HG02642 (cell line): ENCODE data around the gene GPR108.

Experiments
- ATAC-seq: cut with Tn5 transposase; IDR thresholded peaks from one replicate; pipeline ENCODE4 v1.9.1; 2021; ENCODE audit warnings: mild to moderate bottlenecking; ENCODE audit not compliant: unreplicated experiment, poor library complexity

The GPR108 gene

DNA sequence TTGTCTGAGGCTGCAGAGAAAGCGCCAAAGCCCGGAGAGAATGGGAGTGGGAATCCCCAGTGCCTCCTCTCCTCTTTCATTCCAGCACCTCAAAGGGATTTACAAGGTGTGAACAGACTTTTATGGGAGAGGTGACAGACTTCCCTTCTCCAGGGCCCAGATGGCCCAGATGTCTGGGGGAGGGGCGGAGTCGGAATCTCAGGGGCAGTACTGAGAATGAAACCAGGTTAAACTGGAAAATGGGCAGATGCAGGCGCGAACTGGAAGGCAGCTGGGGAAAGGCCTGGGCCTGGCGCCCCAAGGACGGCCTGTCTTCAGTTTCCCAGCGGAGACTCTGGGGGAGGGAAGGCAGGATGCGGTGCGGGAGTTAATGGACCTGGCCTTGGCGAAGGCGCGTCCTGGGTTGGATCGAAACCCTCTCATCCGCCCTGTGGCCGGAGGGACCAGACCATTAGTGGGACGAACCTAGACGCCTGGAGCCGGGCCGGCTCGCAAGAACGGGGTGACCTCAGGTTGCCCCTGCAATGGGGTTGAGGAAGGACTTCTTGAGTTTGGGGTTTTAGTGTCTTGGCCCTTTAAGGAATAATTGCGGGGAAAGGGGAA lies 1.5 kb upstream of the GPR108 start:
- ATAC-seq = no peak

DNA sequence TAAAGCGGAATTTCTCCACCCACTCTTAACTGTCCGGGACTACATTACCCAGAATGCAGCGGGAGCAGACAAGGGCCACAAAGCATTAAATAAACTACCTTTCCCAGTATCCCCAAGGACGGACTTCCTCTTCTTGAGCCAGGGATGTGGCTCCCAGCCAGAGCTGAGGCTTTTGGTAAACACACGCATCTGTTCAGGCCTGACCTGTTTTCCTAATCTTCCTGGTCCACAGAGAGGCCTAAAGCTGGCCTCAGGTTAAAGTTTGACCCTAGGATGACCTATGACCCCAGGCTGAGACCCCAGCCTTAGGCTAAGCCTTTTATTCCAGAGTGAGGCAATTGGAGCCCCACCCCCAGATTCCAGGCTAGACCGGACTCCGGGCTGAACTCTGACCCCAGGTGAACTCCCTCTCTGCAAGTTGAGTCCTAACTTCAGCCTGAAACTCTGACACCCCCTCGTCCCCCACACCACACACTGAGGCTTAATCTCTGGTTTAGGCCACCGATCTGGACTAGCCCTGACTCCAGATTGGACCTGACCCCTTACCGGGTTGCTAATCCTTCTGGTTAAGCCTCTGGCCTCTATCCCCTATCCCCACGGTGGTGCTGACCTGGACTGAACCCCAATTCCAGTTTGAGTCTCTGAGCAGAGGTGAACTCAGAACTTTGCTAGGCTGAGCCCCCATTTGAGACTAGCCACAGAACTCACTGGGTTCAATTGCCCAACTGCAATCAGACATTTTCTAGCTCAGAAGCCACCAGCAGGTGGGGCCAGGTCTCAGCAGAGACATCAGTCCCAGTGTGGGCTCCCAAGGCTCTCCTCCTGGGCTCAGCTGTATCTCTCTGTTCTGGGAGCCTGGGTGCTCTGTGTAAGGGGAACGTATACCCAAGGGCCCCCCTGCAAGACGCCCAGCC lies 750 bp upstream of the GPR108 start:
- peak; percentile 4 for ATAC-seq

DNA sequence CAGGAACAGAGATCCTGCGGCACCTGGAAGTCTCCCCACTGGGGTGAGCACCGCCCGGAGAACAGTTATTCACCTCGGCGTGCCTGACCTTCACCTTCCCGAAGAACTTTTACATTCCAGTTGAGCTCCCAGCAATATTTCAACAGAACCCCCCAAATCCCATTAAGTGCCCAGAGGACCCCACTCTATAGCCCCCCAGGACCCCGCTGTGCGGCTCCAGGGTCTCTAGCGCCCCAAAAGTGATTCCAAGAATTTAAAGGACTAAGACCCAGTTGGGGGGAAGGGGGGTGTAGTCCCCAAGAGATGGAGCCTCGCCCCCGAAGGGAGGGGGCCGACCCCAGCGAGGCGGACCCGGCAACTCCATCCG lies 480 bp downstream of the GPR108 start:
- ATAC-seq = no peak

DNA sequence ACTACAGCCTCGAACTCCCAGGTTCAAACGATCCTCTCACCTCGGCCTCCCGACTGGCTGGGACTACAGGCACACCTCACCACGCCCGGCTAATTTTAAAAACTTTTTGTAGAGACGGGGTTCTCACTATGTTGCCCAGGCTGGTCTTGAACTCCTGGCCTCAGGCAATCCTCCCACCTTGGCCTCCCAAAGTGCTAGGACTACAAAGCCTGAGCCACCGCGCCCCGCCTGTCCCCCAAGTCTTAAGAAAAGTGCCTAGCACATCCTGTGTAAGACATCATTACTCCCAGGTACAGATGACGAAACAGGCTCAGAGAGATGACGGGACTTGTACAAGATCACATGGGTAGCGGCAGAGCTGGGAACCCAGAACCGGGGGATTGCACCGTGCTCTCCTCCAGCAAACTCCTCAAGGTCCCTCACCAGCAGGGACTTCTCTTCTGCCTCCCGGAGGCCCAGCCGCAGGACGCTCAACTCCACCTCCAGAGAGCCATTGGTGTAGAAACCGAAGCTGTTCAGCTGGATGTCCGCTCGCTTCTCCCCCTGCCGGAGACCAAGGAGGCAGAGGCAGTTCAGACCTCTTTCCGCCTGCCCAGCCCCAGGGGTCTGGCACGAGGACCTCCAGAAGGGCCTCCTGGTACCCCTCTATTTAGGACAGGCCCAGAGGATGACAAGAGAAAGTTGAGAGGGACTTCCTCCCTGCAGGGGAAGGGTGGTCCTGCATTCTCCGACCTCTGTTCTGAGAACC lies 1.0 kb downstream of the GPR108 start:
- no peak for ATAC-seq

DNA sequence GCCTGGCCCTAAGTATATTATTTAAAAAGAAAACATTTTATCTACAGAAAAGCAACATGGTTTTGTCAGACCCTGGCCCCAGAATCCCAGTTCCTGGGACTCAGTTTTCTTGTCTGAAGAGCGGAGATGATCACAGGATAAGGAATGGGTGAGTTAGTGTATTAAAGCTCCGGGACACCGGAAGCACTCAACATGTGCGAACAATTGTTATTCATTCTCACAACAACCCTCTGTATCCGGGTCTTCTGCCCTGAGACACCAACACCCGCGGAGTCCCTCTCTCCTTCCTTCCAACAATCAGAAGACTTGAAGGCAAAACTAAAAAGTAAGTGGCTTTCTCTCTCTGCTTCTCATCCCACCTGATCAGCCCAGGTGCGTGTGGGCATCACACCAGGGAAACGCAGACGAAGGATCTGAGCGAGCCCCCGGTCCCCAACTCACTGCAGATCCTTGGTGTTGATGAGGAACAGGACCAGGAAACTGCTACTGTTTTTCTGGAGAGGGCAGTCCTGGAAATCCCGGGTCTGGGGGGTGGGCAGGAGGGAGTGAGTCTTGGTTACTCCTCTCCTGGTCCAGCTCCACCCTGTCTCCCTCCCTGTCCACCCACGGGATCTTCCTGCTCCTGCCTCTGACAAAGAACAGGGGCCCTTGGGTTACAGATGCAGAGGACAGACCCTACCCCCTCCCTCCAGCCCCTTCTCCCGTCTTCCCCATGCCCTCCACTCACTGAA lies 2.0 kb downstream of the GPR108 start:
- no peak for ATAC-seq

DNA sequence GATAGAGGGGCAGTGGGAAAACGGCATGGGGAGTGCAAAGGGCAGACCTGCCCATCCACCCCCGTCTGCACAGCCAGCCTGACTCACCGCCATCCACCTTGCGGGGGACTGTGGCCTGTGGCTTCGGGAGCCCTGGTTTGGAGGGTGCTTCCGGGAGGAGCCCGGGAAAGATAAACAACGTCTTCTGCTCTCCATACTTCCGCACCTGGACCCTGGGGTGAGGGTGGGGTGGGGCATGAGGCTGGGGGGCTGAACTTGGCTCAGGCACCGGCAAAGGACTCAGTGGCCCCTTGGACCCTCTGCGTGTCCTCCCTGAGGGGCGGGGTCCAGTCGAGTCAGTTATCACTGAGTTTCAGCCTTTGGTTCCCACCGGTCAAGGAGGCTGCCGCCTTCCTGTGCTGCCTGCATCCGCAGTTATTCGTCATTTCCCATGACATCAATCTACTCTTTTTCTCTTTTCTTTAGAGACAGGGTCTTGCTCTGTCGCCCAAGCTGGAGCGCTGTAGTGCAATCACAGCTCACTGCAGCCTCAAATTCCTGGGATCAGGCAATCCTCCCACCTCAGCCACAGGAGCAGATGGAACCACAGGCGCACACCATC lies 3.2 kb downstream of the GPR108 start:
- ATAC-seq = no peak

DNA sequence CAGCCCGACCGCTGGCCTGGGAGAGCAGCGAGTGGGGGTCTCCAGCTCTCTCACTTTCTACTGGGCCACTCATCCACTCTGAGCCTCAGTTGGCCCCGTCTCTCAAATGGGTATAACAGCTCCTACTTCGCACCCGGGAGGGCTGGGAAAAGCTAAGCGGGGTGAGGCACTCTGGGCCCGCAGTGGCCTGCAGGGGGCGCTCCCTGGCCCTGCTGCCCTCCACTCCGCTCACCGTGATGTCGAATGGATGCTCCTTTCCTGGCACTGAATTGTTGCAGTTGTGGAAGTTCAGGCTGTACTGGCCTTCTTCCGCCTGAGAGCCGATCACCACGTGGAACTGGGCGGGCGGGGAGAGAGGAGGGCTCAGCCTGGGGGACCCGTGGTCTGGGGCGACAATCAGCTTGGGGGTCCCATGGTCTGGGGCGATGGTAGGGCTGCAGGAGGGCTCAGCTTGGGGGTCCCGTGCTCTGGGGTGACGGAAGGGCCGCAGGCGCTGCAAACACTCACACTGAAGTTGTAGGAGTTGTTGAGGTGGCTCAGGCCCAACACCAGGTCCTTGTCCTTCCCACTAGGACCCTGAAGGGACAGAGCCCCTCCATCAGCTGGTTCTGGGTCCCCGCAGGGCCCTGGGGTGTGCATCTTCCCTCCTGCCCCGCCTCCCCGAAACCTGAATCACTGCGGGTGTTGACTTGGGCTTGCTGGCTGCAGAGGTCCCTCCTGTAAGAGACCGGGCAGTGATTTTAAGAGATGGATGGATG lies 3.9 kb downstream of the GPR108 start:
- no peak for ATAC-seq

DNA sequence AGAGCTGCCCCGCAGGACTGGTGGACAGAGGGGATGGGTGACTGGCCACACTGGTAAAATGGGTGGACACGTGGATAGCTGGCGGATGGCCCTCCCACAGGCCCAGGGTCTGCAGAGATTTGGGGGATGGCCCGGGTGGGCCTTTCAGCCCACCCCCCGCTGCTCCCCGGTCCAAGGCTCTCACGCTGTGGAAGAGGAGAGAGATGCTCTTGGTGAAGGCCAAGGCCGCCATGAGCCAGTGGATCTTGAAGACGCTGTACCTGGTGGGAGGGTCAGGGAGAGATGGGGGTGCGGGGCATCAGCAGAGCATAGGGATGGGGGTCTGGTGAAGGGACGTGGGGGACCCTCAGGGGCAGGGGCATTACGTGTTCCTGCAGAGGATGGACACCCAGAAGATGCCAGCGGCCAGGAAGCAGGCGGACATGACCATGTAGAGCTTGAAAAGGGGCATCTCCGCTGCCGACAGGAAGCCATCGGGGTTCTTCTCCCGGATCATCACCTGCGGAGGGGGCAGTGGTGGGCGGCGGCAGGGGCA lies 4.5 kb downstream of the GPR108 start:
- no peak for ATAC-seq

DNA sequence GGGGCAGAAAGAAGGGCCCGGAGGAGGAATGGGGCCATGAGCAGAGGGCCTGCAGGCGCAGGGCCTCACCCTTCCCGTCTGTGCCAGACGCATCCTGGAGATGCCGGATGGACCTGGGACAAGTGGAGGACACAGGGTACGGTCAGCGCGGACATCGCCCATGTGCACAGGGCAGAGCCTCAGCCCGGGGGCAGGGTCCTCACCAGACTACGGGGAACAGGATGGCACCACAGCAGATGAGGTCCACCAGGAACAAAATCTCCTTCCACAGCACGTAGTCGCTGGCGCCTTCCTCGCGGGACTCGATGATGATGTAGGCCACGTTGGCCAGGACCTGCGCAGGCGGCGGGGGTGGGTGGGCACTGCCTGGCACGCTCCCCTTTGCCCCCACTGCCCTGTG lies 5.6 kb downstream of the GPR108 start:
- no peak for ATAC-seq

DNA sequence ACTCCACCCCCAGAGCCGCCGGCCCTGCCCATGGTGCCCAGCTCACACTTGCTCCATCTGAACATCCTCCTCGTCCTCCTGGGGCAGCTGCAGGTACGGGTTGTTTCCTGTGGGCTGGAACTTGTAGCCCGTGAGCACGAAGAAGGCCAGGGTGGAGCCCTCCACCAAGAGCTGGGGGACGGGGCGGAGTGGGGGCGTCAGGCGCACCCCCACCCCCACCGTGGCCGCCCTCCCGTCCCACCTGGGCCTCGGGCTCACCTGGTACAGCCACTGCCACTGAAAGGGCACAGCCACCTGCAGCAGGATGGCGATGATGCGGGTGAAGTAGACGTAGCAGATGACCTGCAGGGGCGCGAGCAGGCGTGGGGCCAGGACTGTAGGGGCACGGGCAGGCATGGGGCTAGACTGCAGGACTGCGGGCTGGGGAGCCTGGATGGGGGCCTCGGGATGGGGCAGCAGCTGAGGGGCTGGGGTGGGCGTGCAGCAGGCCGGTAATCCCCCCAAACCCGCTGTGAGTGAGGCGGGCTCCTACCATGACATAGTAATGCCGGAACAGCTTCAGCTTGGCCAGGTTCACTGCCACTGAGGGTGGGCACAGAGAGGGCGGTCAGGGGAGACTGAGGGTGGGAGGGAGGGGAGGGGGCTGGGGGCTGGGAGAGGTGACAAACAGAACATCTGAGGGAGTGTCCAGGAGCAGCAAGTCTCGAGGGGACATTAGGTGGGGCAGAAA lies 6.3 kb downstream of the GPR108 start:
- no peak for ATAC-seq

DNA sequence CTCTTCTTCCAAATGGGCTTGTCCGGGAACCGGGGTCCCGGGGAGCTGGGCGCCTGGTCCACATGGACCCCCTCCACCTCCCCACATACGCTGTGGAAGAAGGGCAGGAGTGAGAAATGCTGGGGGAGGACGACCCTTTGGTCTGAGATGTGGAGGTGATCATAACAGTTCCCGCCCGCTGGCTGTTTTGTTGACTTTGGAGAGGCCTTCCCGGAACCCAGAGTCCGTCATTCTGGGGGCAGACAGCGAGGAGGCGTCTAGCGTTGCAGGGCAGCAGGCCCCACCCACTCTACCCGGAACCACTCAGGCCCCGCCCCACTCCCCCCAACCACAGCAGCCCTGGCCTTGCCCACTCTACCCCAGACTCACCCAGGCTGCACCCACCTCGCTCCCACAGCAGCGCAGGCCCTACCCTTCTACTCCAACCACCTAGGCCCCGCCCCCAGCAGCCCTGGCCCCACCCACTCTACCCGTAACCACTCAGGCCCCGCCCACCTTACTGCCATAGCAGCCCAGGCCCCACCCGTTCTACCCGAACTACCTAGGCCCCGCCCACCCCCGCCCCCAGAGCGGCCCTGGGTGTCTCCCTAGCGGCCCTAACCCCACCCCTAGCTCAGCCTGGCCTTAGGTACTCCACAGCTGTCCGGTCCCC lies 7.1 kb downstream of the GPR108 start:
- no peak for ATAC-seq

DNA sequence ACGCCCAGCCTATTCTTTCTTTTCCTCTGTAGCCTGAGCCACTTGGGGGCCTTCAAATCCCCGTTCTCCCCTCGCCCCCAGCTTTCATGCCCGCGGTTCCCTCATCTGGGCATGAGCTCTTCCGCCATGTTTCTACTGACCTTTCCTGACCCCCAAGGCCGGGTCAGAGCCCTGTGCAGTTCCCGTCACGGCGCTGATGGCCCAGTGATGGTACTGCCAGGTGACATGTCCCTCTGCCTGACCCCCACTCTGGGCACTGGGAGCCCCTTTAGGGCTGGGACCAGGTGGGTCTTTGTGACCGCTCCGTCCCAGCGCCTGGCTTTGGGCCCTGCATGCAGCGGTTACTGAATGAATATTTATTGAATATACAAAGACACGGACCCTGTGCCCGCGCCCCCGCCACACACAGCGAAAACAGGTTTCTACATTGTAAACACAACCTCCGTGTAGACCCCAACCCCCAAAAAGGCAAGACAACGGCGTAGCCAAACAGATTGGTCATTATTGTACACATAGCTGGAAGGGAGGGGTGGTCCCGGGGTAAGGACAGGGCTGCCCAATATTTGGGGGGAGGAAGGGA lies 7.7 kb downstream of the GPR108 start:
- ATAC-seq = no peak

DNA sequence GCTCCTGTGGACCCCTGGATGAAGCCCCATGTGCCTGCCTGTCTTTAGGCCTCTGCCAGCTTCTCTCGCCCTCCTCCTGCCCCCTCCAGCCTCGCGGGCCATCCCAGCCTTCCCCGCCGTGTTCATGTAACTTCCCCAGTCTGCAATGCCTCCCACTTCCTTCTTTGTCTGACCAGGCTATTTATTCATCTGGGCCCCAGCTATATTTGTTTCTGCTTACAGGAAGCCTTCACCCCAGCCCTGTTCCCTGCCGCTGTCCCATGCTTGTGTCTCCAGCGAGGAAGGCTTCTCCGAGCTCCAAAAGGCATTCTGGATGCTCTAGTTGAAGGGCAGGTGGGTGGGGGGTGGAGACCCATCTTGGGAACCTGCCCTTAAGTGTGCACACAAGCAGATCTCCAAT lies 9.0 kb downstream of the GPR108 start:
- ATAC-seq = no peak

DNA sequence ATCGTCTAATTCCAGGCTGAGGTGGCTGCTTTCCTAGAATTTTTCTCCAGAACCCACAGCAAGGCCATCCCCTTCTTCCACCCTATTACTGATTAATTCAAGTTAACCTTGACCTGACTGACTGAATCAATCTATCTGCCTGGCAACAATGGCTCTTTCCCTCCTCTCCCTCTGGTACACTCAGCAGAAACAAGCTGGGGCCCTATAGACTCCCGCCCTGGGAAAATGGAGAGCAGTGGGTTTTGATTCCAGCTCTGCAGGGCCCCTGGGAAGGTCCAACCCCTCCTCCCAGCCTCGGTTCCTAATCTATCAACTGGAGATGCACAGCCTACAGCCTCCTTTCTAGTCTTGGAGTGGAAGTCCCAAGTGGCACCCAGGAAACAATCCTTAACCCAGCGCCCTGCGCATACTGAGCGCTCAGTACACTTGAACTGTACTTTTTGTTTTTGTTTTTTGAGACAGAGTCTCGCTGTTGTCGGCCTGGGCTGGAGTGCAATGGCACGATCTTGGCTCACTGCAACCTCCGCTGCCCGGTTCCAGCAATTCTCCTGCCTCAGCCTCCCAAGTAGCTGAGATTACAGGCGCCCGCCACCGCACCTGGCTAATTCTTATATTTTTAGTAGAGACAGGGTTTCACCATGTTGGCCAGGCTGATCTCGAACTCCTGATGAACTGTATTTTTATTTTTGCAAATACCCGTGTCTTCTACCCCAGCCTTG lies 11.7 kb downstream of the GPR108 start:
- no peak for ATAC-seq

DNA sequence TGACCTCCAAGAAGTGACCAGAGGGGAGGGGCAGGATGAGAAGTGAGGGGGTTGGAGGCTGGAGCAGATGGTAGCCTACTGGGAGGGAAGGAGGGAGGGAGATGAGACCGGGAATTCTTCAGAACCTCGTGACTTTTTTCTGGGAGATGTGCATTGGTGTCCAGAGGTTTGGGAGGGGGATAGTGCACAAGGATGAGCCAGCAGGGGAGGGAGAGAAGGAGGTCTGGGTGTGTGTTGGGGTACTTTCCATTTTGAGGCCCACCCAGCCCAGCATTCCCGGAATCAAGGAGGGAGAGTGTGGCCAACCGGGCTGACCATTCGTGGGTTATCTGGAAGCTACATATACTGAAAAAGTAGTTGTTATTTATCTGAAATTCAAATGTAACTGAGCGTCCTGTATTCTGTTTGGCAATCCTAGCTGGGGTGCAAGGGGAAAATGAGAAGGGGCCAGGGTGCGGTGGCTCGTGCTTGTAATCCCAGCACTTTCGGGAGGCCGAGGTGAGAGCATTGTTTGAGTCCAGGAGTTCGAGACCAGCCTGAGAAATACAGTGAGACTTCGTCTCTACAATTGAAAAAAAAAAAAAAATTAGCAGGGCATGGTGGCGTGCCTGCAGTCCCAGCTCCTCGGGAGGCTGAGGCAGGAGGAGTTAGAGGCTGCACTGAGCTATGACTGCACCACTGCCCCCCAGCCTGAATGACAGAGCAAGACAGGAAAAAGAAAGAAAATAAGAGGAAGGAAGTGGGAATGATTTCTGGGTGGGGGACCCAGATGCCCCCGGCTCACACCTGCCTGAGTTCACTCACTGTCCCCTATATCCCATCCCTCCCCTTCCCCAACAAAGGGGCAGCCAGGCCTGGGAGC lies 12.5 kb downstream of the GPR108 start:
- no peak for ATAC-seq

DNA sequence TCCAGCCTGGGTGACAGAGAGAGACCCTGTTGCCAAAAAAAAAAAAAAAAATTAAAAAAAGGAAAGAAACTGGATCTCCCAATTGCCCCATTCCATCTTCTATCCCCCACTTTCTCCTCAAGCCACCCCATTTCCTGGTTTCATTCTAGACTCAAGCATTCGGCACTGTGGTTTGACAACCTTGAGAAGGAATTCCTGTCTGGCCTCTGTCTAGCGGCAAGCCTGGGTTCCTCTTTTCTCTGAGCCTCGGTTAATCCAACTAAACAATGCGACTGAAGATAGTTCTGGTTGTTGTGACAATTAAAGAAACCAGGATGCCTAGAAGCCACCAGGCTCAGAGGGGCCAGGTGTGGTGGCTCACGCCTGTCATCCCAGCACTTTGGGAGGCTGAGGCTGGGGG lies 13.6 kb downstream of the GPR108 start:
- ATAC-seq = no peak
